Stimulated activated CD4-positive, alpha-beta T cell treated with anti-CD3 and anti-CD28 coated beads, Interleukin-2, amount 100 ng/mL, for 48 hours (primary cell): Measurements from ENCODE around the gene TMPRSS2.

ENCODE experiments used
- DNase-seq, 2 donors: peaks; one replicate each; pipeline ENCODE4 v3.0.0-alpha.2; 2020

Gene TMPRSS2

GRCh38 chr21:41509145-41509496, 1.2 kb upstream of the TMPRSS2 start:
- no peak for DNase-seq

GRCh38 chr21:41508415-41509144, 622 bp upstream of the TMPRSS2 start:
- DNase-seq = no peak

GRCh38 chr21:41506611-41507520, 1.1 kb downstream of the TMPRSS2 start:
- no peak for DNase-seq

GRCh38 chr21:41506005-41506594, 1.9 kb downstream of the TMPRSS2 start:
- no peak for DNase-seq

- no peak for DNase-seq
These were observed 3.9 kb downstream of the TMPRSS2 start for GRCh38 chr21:41504030-41504429.

GRCh38 chr21:41503331-41503730, 4.6 kb downstream of the TMPRSS2 start:
- DNase-seq = no peak

- DNase-seq = no peak
These were observed 6.0 kb downstream of the TMPRSS2 start for GRCh38 chr21:41501919-41502318.

- DNase-seq = no peak
These were observed 7.0 kb downstream of the TMPRSS2 start for GRCh38 chr21:41500931-41501381.

GRCh38 chr21:41500363-41500762, 7.6 kb downstream of the TMPRSS2 start:
- no peak for DNase-seq

GRCh38 chr21:41499920-41500319, 8.0 kb downstream of the TMPRSS2 start:
- DNase-seq = no peak

- DNase-seq = no peak
These were observed 10.2 kb downstream of the TMPRSS2 start for GRCh38 chr21:41497788-41498187.

GRCh38 chr21:41497008-41497407, 10.9 kb downstream of the TMPRSS2 start:
- no peak for DNase-seq

GRCh38 chr21:41494242-41494641, 13.7 kb downstream of the TMPRSS2 start:
- DNase-seq = no peak

- no peak for DNase-seq
These were observed 16.5 kb downstream of the TMPRSS2 start for GRCh38 chr21:41491412-41491811.

GRCh38 chr21:41490330-41490729, 17.6 kb downstream of the TMPRSS2 start:
- no peak for DNase-seq

- no peak for DNase-seq
These were observed 18.6 kb downstream of the TMPRSS2 start for GRCh38 chr21:41489329-41489728.

GRCh38 chr21:41488080-41488479, 19.9 kb downstream of the TMPRSS2 start:
- DNase-seq = no peak

- DNase-seq = no peak
These were observed 20.9 kb downstream of the TMPRSS2 start for GRCh38 chr21:41487082-41487481.

GRCh38 chr21:41483973-41484372, 24.0 kb downstream of the TMPRSS2 start:
- no peak for DNase-seq

GRCh38 chr21:41483415-41483814, 24.5 kb downstream of the TMPRSS2 start:
- no peak for DNase-seq

GRCh38 chr21:41482980-41483379, 25.0 kb downstream of the TMPRSS2 start:
- DNase-seq = no peak

- DNase-seq = no peak
These were observed 25.7 kb downstream of the TMPRSS2 start for GRCh38 chr21:41482301-41482700.

GRCh38 chr21:41481191-41481590, 26.8 kb downstream of the TMPRSS2 start:
- no peak for DNase-seq
